Duodenal mucosa (tissue), 2 donors: Measurements from ENCODE around the gene INTS1.
A peak's percentile ranks its signal among the peaks of the same experiment; 100 is the strongest.
"Not testable (repeated sequence)": the region's sequence is repeated elsewhere in the genome, so short reads cannot be mapped to it uniquely, and the experiment has no call there.

Experiments used
- H3K27ac ChIP-seq: one replicate; pipeline ENCODE4 v1.7.0; 2013; ENCODE audit warnings: low read depth, low read length
- H3K27me3 ChIP-seq, 2 donors: one replicate each; pipeline ENCODE4 v1.7.0; 2013; ENCODE audit warnings: low read length in 2 of 2, control low read depth in 1 of 2; ENCODE audit not compliant: insufficient read depth in 2 of 2, control insufficient read depth in 1 of 2
- H3K36me3 ChIP-seq, 2 donors: one replicate each; pipeline ENCODE4 v1.7.0; 2013; ENCODE audit warnings: low read length in 2 of 2, control low read depth in 1 of 2; ENCODE audit not compliant: insufficient read depth in 2 of 2, control insufficient read depth in 1 of 2
- H3K4me1 ChIP-seq, 2 donors: one replicate each; pipeline ENCODE4 v1.7.0; 2013; ENCODE audit warnings: low read length in 2 of 2, control low read depth in 1 of 2; ENCODE audit not compliant: insufficient read depth in 2 of 2, control insufficient read depth in 1 of 2
- H3K4me3 ChIP-seq, 2 donors: one replicate each; pipeline ENCODE4 v1.7.0; 2013; ENCODE audit warnings: low read length in 2 of 2, low read depth in 1 of 2
- H3K9ac ChIP-seq, 2 donors: one replicate each; pipeline ENCODE4 v1.7.0; 2013; ENCODE audit warnings: low read length in 2 of 2, low read depth in 1 of 2
- H3K9me3 ChIP-seq, 2 donors: one replicate each; pipeline ENCODE4 v1.7.0; 2013; ENCODE audit warnings: low read length in 2 of 2, control low read depth in 1 of 2; ENCODE audit not compliant: control insufficient read depth in 1 of 2

Gene INTS1

GRCh38 chr7:1515509-1515967, 11.3 kb upstream of the INTS1 start:
- not testable (repeated sequence) for H3K36me3 ChIP-seq, H3K27me3 ChIP-seq, H3K9me3 ChIP-seq, H3K4me1 ChIP-seq, H3K27ac ChIP-seq, H3K4me3 ChIP-seq, H3K9ac ChIP-seq

DNA sequence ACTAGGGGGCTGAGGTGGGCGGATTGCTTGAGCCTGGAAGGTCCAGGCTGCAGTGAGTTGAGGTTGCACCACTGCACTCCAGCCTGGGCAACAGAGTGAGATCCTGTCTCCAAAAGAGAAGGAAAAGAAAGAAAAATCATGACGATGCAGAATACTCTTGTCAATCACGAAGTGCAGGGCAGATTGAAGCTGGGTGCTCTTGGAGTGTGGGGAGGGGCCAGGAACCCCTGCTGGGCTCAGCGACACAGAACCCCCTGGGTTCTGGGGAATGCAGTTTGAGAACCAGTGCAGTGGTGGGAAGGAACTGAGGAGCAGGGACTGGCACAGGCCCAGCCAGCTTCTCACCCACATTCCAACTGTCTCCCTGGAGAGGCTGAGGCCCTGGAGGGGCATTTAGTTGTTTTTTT, 10.8 kb upstream of the INTS1 start:
- H3K36me3 ChIP-seq, result no peaks in the 10 kb centered on the region
- peaks cover 0 to 5% of the 10 kb centered on the region in 2 donors for H3K9me3 ChIP-seq
- H3K4me3 ChIP-seq, result no peak overlapping the region
- no peaks in the 10 kb centered on the region for H3K27me3 ChIP-seq
- H3K27ac ChIP-seq, result no peak overlapping the region
- no peaks in the 10 kb centered on the region for H3K4me1 ChIP-seq
- no peak overlapping the region for H3K9ac ChIP-seq

GRCh38 chr7:1514407-1514806, 10.2 kb upstream of the INTS1 start:
- Histone ChIP-seq H3K27me3 (no peaks in the 10 kb centered on the region), H3K36me3 (no peaks in the 10 kb centered on the region), H3K4me1 (no peaks in the 10 kb centered on the region), H3K27ac (no peak overlapping the region), H3K4me3 (no peak overlapping the region), H3K9me3 (peaks cover 0 to 5% of the 10 kb centered on the region in 2 donors), H3K9ac (no peak overlapping the region)

DNA sequence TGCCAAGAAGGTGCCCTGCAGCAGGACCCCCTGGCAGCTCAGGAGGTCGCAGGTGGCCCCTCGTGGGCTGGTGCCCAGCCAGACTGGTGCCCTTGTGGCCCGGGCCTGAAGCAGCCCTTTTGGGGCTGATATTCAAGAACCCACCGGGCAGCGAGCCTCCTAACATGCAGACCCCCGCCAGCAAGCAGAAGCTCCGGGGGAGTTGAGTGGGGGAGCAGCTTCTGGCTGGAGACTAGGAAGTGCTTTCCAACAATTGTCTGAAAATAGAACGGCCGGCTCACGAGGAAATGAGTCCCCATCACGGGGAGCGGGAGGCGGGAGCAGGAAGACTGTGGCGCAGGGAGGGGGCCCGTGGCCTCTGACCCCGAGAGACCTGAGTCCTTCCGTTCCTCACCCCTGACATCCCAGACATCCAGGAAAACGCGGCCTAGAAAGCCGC, 9.5 kb upstream of the INTS1 start:
- Histone ChIP-seq H3K9me3 (peaks cover 0 to 2% of the 10 kb centered on the region in 2 donors), H3K27ac (no peak overlapping the region), H3K4me3 (no peak overlapping the region), H3K27me3 (no peaks in the 10 kb centered on the region), H3K9ac (no peak overlapping the region), H3K36me3 (no peaks in the 10 kb centered on the region), H3K4me1 (no peaks in the 10 kb centered on the region)

GRCh38 chr7:1512781-1513656, 8.8 kb upstream of the INTS1 start:
- Histone ChIP-seq H3K9ac (no peak overlapping the region), H3K9me3 (no peaks in the 10 kb centered on the region), H3K36me3 (no peaks in the 10 kb centered on the region), H3K4me1 (no peaks in the 10 kb centered on the region), H3K4me3 (no peak overlapping the region), H3K27me3 (no peaks in the 10 kb centered on the region), H3K27ac (peak overlapping the region; percentile 20)

DNA sequence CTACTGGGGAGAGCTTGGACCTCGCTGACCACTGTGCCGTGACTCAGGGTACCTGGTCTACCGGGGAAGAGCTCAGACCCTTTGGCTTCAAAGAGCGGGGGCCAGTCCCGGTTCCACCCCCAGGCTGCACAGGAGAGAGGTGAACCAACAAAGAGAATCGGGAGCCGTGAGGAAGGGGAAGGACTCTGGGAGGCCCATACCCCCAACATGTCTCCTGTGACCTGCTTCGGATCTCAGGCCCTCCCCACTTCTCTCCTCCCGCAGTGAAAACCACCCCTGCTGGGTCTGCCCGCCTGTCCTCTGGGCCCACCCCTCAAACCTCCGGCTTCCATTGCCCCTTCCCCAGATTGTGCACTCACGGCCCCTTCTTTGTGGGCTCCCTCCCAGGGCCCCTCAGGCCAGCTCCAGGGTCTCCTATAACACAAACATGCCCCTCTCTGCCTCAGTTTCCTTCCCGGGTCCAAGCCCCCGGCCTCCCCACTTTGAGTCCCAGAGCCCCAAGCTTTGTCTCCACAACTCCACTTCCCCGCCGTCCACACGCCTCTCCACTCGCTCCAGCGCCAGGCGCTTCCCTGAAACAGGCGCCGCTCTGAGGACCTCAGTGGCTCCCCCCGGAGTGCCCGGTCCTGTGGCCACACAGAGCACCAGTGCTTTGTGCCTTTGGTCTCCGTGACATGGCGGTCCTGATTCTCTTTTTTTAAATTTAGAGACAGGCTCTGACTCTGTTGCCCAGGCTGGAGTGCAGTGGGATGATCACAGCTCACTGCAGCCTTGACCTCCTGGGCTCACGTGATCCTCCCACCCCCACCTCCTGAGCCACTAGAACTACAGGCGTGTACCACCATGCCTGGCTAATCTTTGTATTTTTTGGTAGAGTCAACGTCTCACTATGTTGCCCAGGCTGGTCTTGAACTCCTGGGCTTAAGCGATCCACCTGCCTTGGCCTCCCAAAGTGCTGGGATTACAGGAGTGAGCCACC, 7.5 kb upstream of the INTS1 start:
- no peak overlapping the region for H3K27ac ChIP-seq
- H3K36me3 ChIP-seq, result no peaks in the 10 kb centered on the region
- no peak overlapping the region for H3K9ac ChIP-seq

DNA sequence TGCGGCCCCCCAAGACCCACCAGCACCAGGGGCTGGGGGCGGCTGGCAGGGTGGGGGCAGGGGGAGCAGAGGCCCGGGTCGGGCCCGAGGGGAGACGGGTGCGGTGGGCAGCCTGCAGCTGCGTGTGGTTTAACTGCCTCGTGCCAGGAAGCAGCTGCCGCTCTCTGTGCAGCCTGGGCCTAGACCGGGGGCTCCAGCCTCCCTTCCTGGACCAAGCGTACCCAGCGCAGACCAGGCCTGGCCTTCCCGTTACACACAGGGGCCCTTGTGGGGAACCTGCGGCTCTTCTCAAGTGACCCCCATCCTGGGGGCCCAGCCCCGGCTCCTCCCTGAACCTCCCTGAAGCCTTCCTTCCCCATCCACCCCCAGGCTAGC, 6.6 kb upstream of the INTS1 start:
- Histone ChIP-seq H3K4me1 (peaks cover 3 to 9% of the 10 kb centered on the region in 2 donors), H3K4me3 (no peak overlapping the region), H3K36me3 (no peaks in the 10 kb centered on the region), H3K9me3 (no peaks in the 10 kb centered on the region), H3K27me3 (no peaks in the 10 kb centered on the region), H3K27ac (no peak overlapping the region), H3K9ac (no peak overlapping the region)

More for the DNA sequence above, 7.5 kb upstream of the INTS1 start:
- H3K27me3 ChIP-seq, result no peaks in the 10 kb centered on the region
- peaks cover 0 to 1% of the 10 kb centered on the region in 2 donors for H3K4me1 ChIP-seq
- H3K4me3 ChIP-seq, result no peak overlapping the region
- H3K9me3 ChIP-seq, result no peaks in the 10 kb centered on the region

DNA sequence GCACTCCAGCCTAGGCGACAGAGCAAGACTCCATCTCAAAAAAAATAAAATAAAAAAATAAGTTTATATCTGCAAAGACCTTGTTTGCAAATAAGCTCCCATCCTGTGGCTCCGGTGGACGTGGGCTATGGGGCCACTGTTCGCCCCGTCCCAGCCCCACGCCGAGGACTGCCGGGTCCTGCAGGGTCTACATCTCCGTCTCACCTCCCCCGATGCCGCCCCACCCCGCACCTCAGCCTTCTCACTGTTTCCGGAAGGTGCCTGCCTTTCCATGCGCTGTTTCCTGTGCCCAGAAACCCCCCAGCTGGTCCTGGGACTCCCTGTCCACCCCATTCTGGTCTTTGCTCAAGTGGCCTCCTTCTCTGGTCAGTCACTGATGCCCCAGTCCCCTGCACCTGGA, 5.0 kb upstream of the INTS1 start:
- Histone ChIP-seq H3K9ac (no peak overlapping the region), H3K4me1 (peaks cover 5 to 10% of the 10 kb centered on the region in 2 donors), H3K27ac (no peak overlapping the region), H3K9me3 (no peaks in the 10 kb centered on the region), H3K27me3 (no peaks in the 10 kb centered on the region), H3K36me3 (no peaks in the 10 kb centered on the region), H3K4me3 (no peak overlapping the region)

DNA sequence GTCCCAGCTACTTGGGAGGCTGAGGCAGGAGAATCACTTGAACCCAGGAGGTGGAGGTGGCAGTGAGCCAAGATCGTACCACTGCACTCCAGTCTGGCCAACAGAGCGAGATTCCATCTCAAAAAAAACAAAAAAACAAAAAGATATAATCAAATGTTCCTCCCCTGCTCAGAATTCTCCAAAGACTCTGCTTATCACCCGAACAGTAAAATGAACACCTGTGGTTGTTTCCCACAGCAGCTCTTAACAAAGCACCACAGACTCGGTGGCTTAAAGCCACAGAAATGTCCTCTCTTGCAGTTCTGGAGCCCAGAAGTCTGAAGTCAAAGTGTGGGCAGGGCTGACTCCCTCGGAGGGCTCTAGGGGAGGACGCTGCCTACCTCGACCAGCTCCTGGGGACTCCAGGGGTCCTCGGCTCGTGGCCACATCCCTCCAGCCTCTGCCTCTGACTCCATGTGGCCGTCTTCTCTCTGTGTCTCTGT, 4.1 kb upstream of the INTS1 start:
- Histone ChIP-seq H3K36me3 (no peaks in the 10 kb centered on the region), H3K4me3 (no peak overlapping the region), H3K9ac (no peak overlapping the region), H3K27me3 (no peaks in the 10 kb centered on the region), H3K4me1 (peaks cover 10 to 13% of the 10 kb centered on the region in 2 donors), H3K27ac (no peak overlapping the region), H3K9me3 (no peaks in the 10 kb centered on the region)
